Measurements from ENCODE around the gene TRIM15. TPM values are rescaled to one million over a fixed set of nuclear protein-coding genes. Genes with fewer than 3 reads are reported as not detected.

TRIM15 gene
- total RNA-seq, 6 experiments from 2014 or later, result 1.7 to 17.7 (median 5.7) TPM

DNA sequence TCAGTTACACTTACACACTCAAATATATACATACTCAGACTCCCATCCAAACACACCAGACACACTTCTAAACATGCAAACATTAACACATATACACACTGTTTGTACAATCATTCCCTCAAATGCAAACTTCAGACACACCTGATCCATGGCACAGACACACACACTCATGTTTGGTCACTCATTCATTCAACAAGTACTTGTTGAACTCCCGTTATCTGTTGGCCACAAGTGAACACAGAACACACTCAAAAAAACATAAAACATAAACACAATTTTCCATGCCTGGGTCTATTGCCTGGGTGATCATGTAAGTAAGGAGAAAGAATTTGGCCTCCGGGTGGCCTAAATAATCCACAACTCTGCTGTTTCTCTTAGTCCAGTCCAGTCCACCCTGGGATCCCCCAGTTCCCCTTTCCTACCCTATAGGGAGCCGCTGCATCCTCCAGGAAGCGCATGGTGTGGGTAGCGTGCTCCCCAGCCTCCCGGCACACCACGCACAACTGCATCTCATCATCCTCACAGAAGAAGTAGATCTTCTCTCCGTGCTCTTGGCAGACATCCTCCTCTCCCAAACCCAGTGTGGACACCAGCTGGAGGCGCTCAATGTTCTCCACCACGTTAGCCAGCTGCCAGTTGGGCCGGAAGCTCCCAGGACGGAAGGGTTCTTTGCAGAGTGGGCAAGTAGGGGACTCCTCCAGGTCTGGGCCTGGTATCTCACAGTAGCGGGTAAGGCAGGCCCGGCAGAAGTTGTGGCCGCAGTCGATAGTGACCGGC is 3.1 kb upstream of the TRIM15 start:
- TF ChIP-seq, protein P1, sequence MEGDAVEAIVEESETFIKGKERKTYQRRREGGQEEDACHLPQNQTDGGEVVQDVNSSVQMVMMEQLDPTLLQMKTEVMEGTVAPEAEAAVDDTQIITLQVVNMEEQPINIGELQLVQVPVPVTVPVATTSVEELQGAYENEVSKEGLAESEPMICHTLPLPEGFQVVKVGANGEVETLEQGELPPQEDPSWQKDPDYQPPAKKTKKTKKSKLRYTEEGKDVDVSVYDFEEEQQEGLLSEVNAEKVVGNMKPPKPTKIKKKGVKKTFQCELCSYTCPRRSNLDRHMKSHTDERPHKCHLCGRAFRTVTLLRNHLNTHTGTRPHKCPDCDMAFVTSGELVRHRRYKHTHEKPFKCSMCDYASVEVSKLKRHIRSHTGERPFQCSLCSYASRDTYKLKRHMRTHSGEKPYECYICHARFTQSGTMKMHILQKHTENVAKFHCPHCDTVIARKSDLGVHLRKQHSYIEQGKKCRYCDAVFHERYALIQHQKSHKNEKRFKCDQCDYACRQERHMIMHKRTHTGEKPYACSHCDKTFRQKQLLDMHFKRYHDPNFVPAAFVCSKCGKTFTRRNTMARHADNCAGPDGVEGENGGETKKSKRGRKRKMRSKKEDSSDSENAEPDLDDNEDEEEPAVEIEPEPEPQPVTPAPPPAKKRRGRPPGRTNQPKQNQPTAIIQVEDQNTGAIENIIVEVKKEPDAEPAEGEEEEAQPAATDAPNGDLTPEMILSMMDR (IDR thresholded peaks at IDR 0.05), result no peak
- no peak for TF ChIP-seq POLR2A (IDR thresholded peaks at IDR 0.05)
- no peaks in the 10 kb centered on the region for H3K27me3 ChIP-seq
- intact Hi-C loops (cut with DNase I), result loop anchor here in 1 of 2 donors (10.0 kb wide), 1 partner anchor 55 kb away; no protein-coding TSS in a partner anchor
- H3K4me1 ChIP-seq, result no peaks in the 10 kb centered on the region
- H3K27ac ChIP-seq, result no peak overlapping the region
- no peak overlapping the region for H3K4me3 ChIP-seq
- no peaks in the 10 kb centered on the region for H3K36me3 ChIP-seq
- no peaks in the 10 kb centered on the region for H3K9me3 ChIP-seq
- WGBS (ENCODE audit: insufficient coverage, low coverage, low lambda C conversion rate, missing lambda C conversion rate), result 95% methylated on average over 15 of the region's 17 CpGs
- ATAC-seq, result no peak
- DNase-seq, result no peak

DNA sequence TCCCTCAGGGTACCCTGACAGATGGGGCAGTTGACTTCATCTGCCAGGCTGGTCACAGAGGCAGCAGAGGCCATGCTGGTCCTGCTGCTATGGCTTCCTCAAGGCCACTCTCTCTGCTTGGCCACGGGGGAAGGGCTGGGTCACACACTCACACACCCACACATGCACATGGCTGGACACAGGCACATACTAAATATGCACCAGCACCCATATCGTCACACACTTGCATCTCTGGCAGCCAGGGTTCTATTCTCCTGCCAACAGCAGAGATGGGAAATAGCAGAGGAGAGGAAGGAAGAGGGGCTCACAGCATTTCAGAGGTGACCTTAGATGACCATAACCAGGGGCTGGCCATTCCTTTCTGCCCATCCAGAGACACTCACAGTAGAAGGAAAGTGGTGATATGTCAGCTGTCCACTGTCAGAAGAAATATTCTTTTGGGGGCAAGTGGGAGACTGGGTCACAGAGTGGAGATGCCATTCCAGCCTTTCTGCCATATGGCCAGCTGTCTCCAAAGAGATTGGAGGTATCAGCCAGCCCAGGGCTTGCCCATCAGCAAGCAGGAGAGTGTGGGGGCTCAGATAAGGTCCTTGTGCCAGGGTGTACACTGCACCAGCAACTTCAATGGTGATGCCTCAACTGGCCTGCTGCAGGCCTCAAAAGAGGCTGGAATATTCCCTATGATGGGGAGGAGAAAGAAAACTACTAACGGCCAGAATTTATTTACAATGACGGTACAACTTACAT is 2.4 kb upstream of the TRIM15 start, which contains the start of gene TRIM10:
TRIM10 (minus strand) TSS at position 427 of the 747 bp plus-strand sequence; CDS start at position 74, 353 bp downstream.
- intact Hi-C loops (cut with DNase I), result loop anchor here in 1 of 2 donors (10.0 kb wide), 1 partner anchor 56 kb away; no protein-coding TSS in a partner anchor
- no peaks in the 10 kb centered on the region for H3K4me1 ChIP-seq
- H3K36me3 ChIP-seq, result no peaks in the 10 kb centered on the region
- no peak within 1 kb of the TSS for H3K27ac ChIP-seq
- H3K9me3 ChIP-seq, result no peaks in the 10 kb centered on the region
- TF ChIP-seq, protein P1 (IDR thresholded peaks at IDR 0.05), result no peak
- TF ChIP-seq POLR2A (IDR thresholded peaks at IDR 0.05), result no peak
- 95% methylated on average over 2 of the region's 4 CpGs for WGBS (ENCODE audit: insufficient coverage, low coverage, low lambda C conversion rate, missing lambda C conversion rate)
- H3K27me3 ChIP-seq, result no peaks in the 10 kb centered on the region
- ATAC-seq, result no peak
- DNase-seq, result no peak
- no peak within 1 kb of the TSS for H3K4me3 ChIP-seq

DNA sequence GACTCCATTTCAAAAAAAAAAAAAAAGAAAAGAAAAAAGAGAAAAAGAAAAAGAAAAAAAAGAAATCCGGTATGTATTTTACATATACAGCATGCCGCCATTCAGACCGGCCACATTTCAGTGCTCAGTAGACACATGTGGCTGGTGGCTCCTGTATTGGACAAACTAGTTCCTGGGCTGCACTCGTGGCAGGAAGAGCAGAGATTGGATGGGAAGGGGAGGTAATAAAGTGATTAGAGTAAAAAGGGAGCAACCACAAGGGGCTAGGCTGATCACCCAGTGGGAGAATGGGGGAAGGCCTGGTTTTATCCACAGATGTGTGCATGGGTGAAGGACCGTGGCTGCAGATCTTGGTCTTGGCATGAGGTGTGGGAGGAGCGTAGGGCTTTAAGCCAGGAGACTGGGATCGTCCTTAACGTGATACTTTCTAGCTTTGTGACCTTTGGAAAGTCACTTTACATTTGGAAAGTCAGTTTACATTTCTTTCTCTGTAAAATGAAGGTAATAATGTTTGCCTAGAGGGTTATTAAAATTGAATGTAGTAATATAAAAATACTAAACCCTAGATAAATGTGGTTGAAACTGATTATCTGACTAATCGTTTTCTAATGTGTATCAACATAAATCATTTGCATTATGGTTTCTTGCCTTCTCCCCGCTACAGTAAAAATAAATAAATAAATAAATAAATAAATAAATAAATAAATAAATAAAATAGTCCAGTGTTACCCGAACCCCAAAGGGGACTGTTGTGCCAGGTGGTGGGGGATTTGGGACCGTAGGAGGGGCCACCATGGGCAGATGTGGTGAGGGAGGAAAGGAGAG is 869 bp upstream of the TRIM15 start:
- no peak for TF ChIP-seq POLR2A (IDR thresholded peaks at IDR 0.05)
- TF ChIP-seq, protein P1 (IDR thresholded peaks at IDR 0.05), result no peak
- H3K27me3 ChIP-seq, result no peaks in the 10 kb centered on the region
- H3K4me3 ChIP-seq, result peak overlapping the region; percentile 29 to 54 (median 40)
- H3K4me1 ChIP-seq, result no peaks in the 10 kb centered on the region
- 51% methylated on average over 12 of the region's 12 CpGs for WGBS (ENCODE audit: insufficient coverage, low coverage, low lambda C conversion rate, missing lambda C conversion rate)
- no peaks in the 10 kb centered on the region for H3K36me3 ChIP-seq
- peak overlapping the region; percentile 53 to 90 (median 72) for H3K27ac ChIP-seq
- no peaks in the 10 kb centered on the region for H3K9me3 ChIP-seq
- peak in 1 of 4 donors; percentile 7 for ATAC-seq
- intact Hi-C loops (cut with DNase I), result loop anchor here in 1 of 2 donors (10.0 kb wide), 1 partner anchor 58 kb away; no protein-coding TSS in a partner anchor
- no peak for DNase-seq
